Inferior parietal cortex (tissue), 1 donor: Measurements from ENCODE around the gene LSP1.

Experiments used
- DNase-seq: peaks from one replicate; pipeline ENCODE4 v3.0.0-alpha.2; 2016; ENCODE audit errors: extremely low spot score

The LSP1 gene

GRCh38 chr11:1927026-1927847 lies 74.4 kb downstream of the LSP1 start:
- DNase-seq = no peak

- no peak for DNase-seq
These were observed 75.1 kb downstream of the LSP1 start for GRCh38 chr11:1927848-1928469.

GRCh38 chr11:1928470-1928890 lies 75.6 kb downstream of the LSP1 start:
- DNase-seq = no peak

- no peak for DNase-seq
These were observed 76.1 kb downstream of the LSP1 start for GRCh38 chr11:1928891-1929541.

GRCh38 chr11:1929621-1930461 lies 77.0 kb downstream of the LSP1 start:
- DNase-seq = no peak

GRCh38 chr11:1930462-1930830 lies 77.6 kb downstream of the LSP1 start:
- DNase-seq = no peak

- no peak for DNase-seq
These were observed 78.6 kb downstream of the LSP1 start for GRCh38 chr11:1931341-1932104.

GRCh38 chr11:1932105-1932480 lies 79.2 kb downstream of the LSP1 start:
- no peak for DNase-seq

GRCh38 chr11:1932681-1933080 lies 79.8 kb downstream of the LSP1 start:
- DNase-seq = no peak

- DNase-seq = no peak
These were observed 80.8 kb downstream of the LSP1 start for GRCh38 chr11:1933416-1934334.

- DNase-seq = no peak
These were observed 81.7 kb downstream of the LSP1 start for GRCh38 chr11:1934335-1935155.

GRCh38 chr11:1935156-1936071 lies 82.5 kb downstream of the LSP1 start:
- DNase-seq = no peak

- no peak for DNase-seq
These were observed 83.3 kb downstream of the LSP1 start for GRCh38 chr11:1936072-1936780.

GRCh38 chr11:1936781-1937615 lies 84.1 kb downstream of the LSP1 start:
- DNase-seq = no peak

- no peak for DNase-seq
These were observed 84.9 kb downstream of the LSP1 start for GRCh38 chr11:1937616-1938342.
